ENCODE measurements around the gene MIS18A.
A peak's percentile ranks its signal among the peaks of the same experiment; 100 is the strongest.
"Not testable (repeated sequence)": the region's sequence is repeated elsewhere in the genome, so short reads cannot be mapped to it uniquely, and the experiment has no call there.

MIS18A gene

DNA sequence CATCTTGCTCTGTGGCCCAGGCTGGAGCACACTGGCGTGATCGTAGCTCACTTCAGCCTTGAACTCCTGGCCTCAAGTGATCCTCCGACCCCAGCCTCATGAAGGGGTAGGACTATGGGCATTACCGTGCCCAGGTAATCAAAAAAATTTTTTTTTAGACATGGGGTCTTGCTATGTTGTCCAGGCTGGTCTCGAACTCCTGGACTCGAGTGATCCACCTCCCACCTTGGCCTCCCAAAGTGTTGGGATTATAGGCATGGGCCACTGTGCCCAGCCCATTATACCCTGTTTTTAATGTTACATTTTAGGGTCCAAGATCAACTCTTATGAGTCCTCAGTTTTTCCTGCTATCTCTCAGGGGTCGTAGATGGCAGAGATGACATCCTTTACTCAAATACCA is 26.1 kb upstream of the MIS18A start:
- no peak for DNase-seq (ENCODE audit: low read depth)

DNA sequence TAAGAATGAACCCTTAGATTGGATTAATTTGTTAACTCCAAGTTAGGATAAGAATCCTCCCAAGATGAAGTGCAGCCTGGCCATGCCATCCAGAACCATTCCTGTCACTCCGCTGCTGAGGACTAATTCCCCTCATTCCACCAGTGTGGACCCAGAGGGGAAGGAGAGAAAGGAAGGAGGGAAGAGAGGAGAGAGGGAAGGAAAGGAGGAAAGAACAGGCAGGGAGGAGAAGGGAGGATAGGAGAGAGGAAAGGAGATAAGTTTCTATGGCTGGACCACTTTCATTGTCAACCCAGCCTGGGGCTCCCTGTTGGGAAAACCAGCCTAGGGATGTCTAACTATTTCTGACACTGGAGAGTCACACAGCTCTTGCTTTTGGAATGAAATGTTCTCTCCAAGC is 24.5 kb upstream of the MIS18A start:
- DNase-seq (ENCODE audit: low read depth): no peak

DNA sequence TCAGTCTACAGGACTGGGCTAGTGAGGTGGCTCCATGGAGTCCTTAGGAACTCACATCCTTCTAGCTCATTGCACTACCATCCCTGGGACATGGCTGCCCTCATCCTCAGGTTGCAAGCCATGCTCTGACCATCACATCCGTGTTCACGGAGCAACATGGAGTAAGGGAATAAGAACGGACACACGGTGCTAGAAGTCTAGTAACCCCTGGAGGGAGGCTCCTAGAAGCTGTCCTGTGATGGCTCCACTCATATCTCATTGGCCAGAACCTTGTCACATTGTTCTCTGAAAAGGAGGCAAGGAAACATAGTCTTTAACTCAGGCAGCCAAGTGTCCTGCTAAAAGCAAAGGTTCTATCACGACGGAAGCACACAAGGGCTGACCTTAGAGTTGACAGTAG is 23.7 kb upstream of the MIS18A start:
- no peak for DNase-seq (ENCODE audit: low read depth)

DNA sequence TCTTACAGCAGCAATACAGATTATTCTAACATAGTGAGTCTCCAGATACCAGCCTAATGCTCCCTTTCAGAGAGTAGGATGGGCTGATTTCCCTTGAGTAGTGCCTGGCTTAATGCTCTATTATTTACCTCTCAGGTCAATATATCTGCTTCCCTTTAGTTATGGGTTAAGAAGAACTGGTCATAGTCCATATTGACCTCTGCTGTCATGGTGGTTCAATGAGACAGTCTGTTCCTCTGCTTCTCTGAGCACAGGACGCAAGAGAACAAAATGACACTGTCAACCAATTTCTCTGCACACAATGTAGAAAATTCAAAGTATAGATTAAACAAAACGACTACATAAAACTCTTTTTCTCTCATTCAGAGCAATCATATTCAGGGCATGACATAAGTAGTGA is 22.7 kb upstream of the MIS18A start:
- no peak for DNase-seq (ENCODE audit: low read depth)

DNA sequence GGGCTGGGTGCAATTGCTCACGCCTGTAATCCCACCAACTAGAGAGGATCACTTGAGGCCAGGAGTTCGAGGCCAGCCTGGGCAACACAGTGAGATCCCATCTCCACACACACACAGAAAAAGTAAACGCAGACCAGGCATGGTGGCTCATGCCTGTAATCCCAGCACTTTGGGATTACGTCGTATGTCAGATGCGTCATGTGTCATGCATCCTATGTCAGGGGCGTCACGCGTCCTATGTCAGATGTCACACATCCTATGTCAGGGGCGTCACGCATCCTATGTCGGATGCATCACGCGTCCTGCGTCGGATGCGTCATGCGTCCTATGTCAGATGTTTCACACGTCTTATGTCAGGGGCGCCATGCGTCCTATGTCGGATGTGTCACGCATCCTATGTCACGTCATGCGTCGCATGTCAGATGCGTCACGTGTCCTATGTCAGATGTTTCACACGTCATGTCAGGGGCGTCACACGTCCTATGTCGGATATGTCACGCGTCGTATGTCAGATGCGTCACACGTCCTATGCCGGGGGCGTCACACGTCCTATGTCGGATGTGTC is 21.4 kb upstream of the MIS18A start:
- no peak for DNase-seq (ENCODE audit: low read depth)

DNA sequence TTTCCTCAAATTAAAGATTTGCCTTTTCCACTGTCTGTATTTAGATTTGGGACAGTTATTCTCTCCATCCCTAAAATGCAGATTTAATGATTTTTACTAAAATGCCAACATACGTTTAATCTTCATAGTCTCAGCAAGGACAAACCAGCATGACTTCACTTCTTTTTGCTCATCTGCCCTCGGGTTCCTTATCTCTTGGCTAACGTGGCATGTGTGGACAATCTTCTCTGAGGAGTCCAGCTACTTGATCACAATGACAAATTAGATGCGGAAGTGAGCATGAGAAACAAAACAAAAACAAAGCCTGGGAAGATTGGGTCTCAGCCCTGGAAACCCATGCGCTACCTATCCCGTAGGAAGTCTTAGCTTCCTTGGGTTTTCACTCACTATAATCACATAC is 20.8 kb upstream of the MIS18A start:
- no peak for DNase-seq (ENCODE audit: low read depth)

DNA sequence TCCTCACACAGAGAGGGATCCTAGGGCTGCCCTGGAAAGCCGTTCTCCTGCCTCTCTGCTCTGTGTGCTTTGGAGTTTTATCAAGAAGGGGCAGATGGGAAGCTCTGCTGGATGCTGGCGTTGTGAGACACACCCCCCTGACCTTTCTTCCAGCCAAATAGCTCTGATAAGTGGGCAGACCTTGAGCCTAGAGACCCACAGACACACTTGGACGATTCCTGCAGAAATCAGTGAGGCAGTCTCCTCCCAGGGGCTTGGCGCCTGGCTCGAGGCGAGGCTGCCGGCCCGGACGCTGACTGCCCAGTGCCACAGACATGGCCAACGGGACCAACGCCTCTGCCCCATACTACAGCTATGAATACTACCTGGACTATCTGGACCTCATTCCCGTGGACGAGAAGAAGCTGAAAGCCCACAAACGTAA is 19.8 kb upstream of the MIS18A start, which contains the start of gene MRAP:
Gene MRAP (plus strand): TSS at position 198 of the 424 bp plus-strand sequence. CDS start 117 bp downstream, at position 315.
- DNase-seq (ENCODE audit: low read depth): no peak

DNA sequence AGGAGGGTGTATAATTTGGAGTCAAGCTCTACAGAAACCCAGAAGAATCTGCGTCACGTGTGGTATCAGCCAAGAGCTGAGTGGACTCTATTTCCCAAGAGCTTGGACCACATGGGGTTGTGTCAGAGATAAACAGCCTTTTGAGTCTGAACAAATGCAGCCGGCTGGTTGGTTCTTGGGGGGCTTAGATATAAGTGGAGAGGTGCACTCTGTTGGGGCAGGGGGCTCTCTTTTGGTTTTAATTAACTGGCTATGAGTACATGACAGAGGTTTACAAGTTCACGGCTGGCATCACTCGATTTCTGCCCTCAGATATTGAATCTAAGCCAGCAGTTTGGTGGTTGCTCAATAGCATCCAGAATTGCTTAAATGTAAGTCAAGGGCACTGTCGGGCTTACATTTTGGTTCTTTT is 19.3 kb upstream of the MIS18A start:
- DNase-seq (ENCODE audit: low read depth): no peak

DNA sequence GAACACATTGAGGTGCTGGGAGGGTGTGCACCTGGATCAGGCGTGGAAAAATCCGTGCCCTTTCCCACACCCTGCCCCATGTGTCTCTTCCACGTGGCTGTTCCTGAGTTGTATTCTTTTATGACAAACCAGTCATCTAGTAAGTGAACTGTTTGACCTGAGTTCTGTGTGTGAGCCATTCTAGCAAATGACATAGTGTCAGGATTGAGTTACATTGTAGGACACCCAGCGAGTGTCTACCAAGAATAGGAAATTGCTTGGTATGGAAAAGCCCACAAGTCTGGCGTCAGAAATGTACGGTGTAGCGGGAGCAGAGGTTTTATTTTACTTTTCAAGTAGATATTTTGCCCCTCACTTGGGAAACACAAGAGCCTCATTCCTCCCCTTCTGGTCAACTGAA is 18.6 kb upstream of the MIS18A start:
- no peak for DNase-seq (ENCODE audit: low read depth)

DNA sequence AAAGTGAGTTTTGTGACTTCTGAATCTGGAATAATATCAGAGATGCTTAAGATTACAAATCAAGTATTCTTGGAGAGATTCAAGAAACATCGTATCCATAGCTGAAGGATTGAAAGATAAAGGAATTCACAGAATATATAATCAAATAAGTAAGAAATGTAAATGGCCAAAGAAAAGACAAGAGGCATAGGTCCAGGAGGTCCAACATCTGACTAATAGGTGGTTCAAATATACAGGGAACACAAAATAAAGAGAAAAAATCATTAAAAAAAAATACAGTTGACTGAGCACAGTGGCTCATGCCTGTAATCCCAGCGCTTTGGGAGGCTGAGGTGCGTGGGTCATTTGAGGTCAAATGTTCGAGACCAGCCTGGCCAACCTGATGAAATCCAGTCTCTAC is 6.6 kb upstream of the MIS18A start:
- DNase-seq (ENCODE audit: low read depth): no peak

DNA sequence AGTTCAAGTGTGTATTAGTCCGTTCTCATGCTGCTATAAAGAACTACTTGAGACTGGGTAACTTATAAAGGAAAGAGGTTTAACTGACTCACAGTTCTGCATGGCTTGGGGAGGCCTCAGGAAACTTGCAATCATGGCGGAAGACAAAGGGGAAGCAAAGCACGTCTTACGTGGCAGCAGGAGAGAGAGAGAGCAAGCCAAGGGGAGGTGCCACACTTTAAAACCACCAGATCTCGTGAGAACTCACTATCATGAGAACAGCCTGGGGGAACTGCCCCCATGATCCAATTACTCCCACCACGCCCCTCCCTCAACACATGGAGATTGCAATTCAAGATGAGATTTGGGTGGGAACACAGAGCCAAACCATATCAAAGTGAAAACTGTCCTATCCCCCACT is 4.1 kb upstream of the MIS18A start:
- DNase-seq (ENCODE audit: low read depth): no peak

DNA sequence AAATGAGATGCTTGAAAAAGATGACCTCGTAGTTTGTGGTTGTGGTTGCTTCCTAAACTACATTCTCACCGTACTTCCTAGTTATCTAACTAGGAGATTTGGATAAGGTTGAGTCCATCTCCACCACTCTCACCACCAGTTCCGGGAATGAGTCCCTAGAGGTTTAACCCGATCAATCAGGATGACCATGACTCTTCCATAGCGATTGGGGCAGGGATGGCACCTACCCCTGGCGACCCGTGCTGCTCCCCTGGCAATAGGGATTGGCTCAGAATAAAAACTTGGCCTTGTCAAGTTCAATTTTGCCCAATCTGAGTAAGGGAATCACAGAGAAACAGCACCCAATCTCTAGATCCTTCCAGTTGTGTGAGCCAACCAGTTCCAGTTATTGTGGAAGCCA is 2.7 kb upstream of the MIS18A start:
- no peak for DNase-seq (ENCODE audit: low read depth)

DNA sequence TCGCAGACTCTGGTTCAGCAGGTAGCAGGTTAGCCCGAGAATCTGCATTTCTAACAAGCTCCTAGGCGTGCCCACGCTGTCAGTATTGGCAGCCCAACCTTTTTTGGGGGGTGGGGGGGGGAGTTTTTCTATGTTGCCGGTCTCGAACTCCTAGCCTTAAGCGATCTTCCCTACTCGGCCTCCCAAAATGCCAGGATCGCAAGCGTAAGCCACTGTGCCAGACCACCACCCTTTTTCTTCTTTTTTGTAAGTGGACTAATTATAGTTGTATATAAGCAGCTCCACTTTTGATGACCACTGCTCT is 480 bp upstream of the MIS18A start:
- no peak for DNase-seq (ENCODE audit: low read depth)

DNA sequence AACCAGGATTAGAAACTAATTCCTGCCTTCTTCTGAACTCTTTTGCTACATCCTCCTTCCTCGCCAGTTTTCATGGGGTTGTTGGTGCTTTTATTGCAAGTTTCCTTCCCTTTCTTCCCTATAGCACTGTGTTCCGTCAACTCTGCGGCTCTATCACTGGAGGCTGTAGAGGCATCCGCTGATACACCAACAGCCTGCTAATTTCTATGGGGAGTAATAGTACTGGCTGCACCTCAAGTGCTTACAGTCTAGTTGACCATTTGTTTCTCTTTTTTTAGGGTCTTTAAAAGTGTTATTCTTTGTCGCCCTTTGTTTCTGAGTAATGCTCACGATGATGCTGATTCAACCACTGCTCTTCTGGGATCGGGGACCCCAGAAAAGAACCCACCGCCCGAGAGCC is 746 bp downstream of the MIS18A start:
- DNase-seq (ENCODE audit: low read depth): no peak

DNA sequence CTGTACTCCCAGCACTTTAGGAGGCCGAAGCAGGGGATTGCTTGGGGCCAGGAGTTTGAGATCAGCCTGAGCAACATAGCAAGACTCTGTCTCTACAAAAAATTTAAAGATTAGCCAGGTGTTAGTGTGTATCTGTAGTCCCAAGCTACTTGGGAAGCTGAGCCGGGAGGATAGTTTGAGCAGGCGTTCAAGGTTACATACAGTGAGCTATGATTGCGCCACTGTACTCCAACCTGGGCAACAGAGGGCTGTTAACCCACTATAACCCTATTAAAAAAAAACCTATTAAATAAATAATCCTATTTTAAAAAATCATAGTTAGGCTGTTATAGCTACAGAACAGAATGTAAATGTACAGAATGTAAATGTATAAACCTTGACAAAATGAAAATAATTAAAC is 2.2 kb downstream of the MIS18A start:
- no peak for DNase-seq (ENCODE audit: low read depth)

DNA sequence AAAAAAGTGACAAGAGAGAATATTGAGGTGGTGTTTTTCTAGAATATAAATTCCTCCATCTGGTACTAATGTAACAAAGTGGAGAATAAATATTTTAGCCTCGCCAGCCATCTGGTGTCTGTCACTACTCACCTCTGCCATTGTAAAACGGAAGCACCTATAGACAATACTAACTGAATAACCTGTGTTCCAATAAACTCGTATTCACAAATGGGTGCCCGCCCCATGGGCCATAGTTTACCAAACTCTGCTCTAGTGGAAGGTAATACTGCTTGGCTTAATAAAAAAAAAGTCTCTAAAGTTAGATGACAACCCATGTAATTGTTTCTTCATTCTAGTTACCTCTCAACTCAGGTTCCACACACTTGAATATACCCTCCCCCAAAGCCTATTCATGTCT is 8.1 kb downstream of the MIS18A start:
- no peak for DNase-seq (ENCODE audit: low read depth)

DNA sequence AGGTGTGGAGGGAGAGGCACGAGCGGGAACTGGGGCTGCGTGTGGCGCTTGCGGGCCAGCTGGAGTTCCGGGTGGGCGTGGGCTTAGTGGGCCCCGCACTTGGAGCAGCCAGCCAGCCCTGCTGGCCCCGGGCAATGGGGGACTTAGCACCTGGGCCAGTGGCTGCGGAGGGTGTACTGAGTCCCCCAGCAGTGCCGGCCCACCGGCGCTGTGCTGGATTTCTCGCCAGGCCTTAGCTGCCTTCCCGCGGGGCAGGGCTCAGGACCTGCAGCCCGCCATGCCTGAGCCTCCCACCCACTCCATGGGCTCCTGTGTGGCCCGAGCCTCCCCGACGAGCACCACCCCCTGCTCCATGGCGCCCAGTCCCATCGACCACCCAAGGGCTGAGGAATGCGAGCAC is 13.5 kb downstream of the MIS18A start:
- not testable (repeated sequence) for DNase-seq (ENCODE audit: low read depth)

DNA sequence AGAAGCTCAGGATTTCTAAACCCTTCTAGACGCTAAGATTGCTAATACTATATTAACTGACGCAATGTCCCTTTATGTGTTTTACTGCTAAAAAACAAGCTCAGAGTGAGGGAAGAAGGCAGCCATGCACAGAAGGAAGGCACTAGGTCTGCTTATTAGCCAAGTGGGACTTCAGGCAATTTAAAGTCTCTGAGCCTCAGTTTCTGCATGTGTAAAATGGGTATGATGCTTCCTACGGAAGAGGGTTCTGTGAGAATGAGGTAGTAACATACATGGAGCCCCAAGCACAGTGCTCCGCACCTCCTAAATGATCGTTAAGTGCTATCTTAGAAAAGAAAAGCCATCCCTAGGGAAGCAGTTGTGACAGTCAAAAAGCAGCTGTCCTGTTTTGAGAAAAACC is 16.9 kb downstream of the MIS18A start:
- DNase-seq (ENCODE audit: low read depth): no peak

DNA sequence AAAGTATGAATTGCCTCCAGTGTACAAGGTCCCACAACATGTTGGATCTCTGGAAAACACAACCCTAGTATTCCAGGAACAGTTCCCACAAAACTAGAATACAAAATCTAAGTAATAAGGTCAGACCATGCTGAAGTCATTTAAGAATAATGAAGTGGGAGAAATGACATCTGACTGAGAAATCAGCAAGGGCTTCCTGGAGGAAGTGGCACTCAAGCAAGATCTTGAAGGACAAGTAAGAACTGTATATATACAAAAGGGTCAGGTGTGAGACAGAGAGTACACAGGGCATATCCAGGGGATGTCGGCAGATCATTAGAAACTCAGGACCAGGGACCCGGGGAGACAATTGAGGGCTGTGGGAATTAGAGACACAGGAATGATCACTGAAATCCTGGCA is 18.7 kb downstream of the MIS18A start:
- DNase-seq (ENCODE audit: low read depth): no peak

DNA sequence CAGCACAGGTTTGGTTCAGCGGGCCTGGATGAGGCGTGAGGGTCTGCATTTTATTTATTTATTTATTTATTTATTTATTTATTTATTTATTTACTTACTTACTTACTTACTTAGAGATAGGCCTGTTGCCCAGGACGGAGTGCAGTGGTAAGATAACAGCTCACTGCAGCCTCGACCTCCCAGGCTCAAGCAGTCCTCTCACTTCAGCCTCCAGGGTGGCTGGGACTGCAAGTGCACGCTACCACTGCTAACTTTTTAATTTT is 20.1 kb downstream of the MIS18A start:
- DNase-seq (ENCODE audit: low read depth): not testable (repeated sequence)

DNA sequence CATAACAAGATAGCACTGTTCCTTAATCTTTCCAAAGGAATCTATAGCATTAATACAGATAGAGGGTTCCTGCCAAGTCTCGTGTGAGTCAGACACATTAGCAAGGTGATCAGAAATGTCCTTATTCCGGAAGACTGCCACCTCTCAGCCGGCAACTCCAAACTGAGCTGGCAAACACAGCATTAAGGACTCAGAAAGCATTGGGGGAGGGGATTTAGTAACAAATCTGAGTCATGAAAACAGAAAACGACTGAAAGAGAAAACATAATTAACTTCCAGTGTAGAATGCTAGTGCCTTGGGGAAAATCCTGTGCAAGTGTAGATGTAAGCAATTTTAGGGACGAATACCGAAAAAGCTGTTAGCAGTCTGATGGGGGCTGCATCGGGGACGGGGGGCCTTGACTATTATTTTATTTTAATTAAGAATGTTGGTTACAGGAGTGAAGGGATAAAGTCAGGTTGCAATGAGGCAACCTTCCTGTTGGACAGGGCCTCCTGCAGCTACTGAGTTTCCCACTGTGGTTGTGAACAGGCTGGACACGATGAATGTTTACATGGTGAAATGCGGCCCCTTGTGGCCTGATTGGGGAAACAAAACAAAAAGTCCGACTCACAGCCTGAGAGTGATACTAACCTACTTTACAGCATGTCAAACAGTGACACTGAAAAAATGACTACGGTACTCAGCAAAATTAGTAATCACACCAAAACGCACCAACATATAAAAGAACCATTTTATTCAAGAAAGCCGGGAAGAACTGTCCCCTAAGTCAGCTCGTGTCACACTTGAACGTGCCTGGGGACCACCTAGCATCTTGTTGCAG is 20.7 kb downstream of the MIS18A start:
- DNase-seq (ENCODE audit: low read depth): peak; percentile 24

DNA sequence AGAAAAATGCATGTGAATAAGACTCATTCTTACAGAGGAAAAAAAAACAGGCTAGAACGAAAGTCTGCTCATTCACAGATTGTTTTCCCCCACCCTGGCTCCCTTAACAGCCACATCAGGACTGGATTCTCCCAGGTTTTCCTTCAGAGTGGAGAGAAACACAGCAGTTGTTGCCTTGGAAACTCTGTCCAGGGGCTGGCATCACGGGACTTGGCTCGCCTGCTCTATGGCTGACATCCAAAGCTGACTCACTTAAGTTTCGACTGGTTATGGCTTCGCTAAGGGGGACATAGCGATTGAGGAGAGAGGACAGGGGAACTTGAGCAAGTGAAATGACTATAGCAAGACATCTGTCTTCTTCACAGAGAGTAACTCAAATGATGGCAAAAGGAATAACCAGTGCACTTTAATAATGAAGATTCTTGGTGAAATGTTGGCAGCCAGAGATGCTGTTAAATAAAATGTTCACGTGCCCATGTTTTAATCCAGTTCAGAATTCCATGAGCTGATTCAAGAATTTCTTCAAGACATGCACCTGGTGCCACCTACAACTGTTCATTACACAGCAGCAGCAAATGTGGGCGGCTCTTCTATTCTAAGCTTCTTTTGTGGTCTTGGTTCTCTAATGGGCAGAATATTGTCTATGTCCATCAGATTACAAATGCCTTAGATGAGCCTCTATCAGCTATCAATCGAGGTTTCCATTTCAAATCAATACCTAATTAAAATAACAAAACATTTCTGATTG is 21.8 kb downstream of the MIS18A start:
- no peak for DNase-seq (ENCODE audit: low read depth)

DNA sequence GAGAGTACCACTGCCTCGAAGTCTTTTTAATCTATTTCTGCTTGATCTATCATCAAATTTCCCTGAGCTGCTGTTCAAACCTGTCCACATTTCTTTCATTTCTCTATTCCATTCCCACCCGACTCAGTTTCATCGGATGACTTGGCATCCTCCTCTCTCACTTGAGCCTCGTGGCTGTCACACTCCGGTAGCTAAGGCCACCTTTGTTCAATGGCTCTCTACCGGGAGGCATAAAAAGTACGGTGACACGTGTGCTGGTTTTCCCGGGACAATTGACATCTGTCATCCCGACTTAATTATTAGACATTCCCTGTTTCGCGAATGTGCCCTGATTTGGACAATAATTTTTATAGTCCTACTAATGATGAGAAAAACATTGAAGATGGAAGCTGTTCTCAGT is 22.6 kb downstream of the MIS18A start:
- DNase-seq (ENCODE audit: low read depth): no peak

DNA sequence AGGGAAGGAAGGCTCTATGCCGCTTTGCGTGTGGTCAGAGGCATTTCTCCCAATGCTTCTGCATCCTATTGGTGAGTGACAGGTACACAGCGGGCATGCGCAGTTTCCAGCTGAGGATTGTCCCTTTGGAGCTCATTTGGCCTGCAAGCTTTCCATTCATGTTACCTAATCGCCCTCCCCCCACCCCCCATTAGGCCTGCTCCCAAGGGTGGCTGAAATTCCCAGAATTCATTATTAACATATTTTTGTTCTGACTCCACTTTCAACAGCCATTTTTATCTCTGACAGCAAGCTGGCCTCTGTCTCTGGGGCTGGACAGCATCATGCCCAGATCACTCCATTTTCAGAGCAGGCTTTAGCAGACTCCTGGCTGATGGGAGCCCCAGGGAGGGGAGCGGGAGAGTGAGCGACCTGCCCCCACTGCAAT is 25.6 kb downstream of the MIS18A start:
- DNase-seq (ENCODE audit: low read depth): no peak
